Measurements from ENCODE around the gene AIG1.
"Not testable (repeated sequence)": the region's sequence is repeated elsewhere in the genome, so short reads cannot be mapped to it uniquely, and the experiment has no call there.

The AIG1 gene

GRCh38 chr6:143139884-143140283 is 79.2 kb downstream of the AIG1 start:
- H3K9me3 ChIP-seq (ENCODE audit: control insufficient read depth, insufficient read depth, low read length); H3K4me1 ChIP-seq (ENCODE audit: control insufficient read depth, insufficient read depth, low read length); DNase-seq (ENCODE audit: low read depth, low spot score); H3K27ac ChIP-seq (ENCODE audit: low read length); H3K4me3 ChIP-seq (ENCODE audit: low read length); H3K36me3 ChIP-seq (ENCODE audit: control insufficient read depth, insufficient read depth, low read length); H3K27me3 ChIP-seq (ENCODE audit: control insufficient read depth, insufficient read depth, low read length): not testable (repeated sequence)
- no CpG with 5 or more reads among the region's 5 CpGs for WGBS (ENCODE audit: insufficient coverage, insufficient read length)

GRCh38 chr6:143140767-143141166 is 80.1 kb downstream of the AIG1 start:
- no CpG with 5 or more reads among the region's 2 CpGs for WGBS (ENCODE audit: insufficient coverage, insufficient read length)
- Histone ChIP-seq H3K4me3 (ENCODE audit: low read length) (no peak overlapping the region), H3K9me3 (ENCODE audit: control insufficient read depth, insufficient read depth, low read length) (no peaks in the 10 kb centered on the region), H3K27ac (ENCODE audit: low read length) (no peak overlapping the region), H3K27me3 (ENCODE audit: control insufficient read depth, insufficient read depth, low read length) (no peaks in the 10 kb centered on the region), H3K4me1 (ENCODE audit: control insufficient read depth, insufficient read depth, low read length) (0 out of 2 replicates have a peak, but pooled peaks cover 1% of the 10 kb centered on the region), H3K36me3 (ENCODE audit: control insufficient read depth, insufficient read depth, low read length) (peaks cover 4% of the 10 kb centered on the region; the same call in 1 of the 2 replicates)
- DNase-seq (ENCODE audit: low read depth, low spot score) = no peak

GRCh38 chr6:143141442-143141841 is 80.8 kb downstream of the AIG1 start:
- Histone ChIP-seq H3K27me3 (ENCODE audit: control insufficient read depth, insufficient read depth, low read length) (no peaks in the 10 kb centered on the region), H3K4me3 (ENCODE audit: low read length) (no peak overlapping the region), H3K27ac (ENCODE audit: low read length) (no peak overlapping the region), H3K9me3 (ENCODE audit: control insufficient read depth, insufficient read depth, low read length) (no peaks in the 10 kb centered on the region), H3K4me1 (ENCODE audit: control insufficient read depth, insufficient read depth, low read length) (0 out of 2 replicates have a peak, but pooled peaks cover 1% of the 10 kb centered on the region), H3K36me3 (ENCODE audit: control insufficient read depth, insufficient read depth, low read length) (peaks cover 4% of the 10 kb centered on the region; the same call in 1 of the 2 replicates)
- DNase-seq (ENCODE audit: low read depth, low spot score) = no peak
- no CpG with 5 or more reads among the region's 2 CpGs for whole genome bisulfite sequencing (ENCODE audit: insufficient coverage, insufficient read length)

GRCh38 chr6:143146186-143146851 is 85.6 kb downstream of the AIG1 start:
- no peaks in the 10 kb centered on the region for H3K9me3 ChIP-seq (ENCODE audit: control insufficient read depth, insufficient read depth, low read length)
- H3K36me3 ChIP-seq (ENCODE audit: control insufficient read depth, insufficient read depth, low read length) = no peaks in the 10 kb centered on the region; the same call in 1 of the 2 replicates
- H3K27ac ChIP-seq (ENCODE audit: low read length) = no peak overlapping the region
- no peak overlapping the region for H3K4me3 ChIP-seq (ENCODE audit: low read length)
- H3K27me3 ChIP-seq (ENCODE audit: control insufficient read depth, insufficient read depth, low read length) = no peaks in the 10 kb centered on the region
- no peak for DNase-seq (ENCODE audit: low read depth, low spot score)
- WGBS (ENCODE audit: insufficient coverage, insufficient read length) = 100% methylated on average over 1 of the region's 3 CpGs
- H3K4me1 ChIP-seq (ENCODE audit: control insufficient read depth, insufficient read depth, low read length) = no peaks in the 10 kb centered on the region

- no CpG with 5 or more reads among the region's 2 CpGs for WGBS (ENCODE audit: insufficient coverage, insufficient read length)
Observed at GRCh38 chr6:143149771-143150170, 89.1 kb downstream of the AIG1 start.

GRCh38 chr6:143150281-143150680 is 89.6 kb downstream of the AIG1 start:
- WGBS (ENCODE audit: insufficient coverage, insufficient read length) = no CpG with 5 or more reads among the region's 1 CpG
- no peaks in the 10 kb centered on the region for H3K9me3 ChIP-seq (ENCODE audit: control insufficient read depth, insufficient read depth, low read length)
- H3K36me3 ChIP-seq (ENCODE audit: control insufficient read depth, insufficient read depth, low read length) = no peaks in the 10 kb centered on the region; the same call in 1 of the 2 replicates
- no peak overlapping the region for H3K27ac ChIP-seq (ENCODE audit: low read length)
- no peak overlapping the region for H3K4me3 ChIP-seq (ENCODE audit: low read length)
- no peak for DNase-seq (ENCODE audit: low read depth, low spot score)
- H3K27me3 ChIP-seq (ENCODE audit: control insufficient read depth, insufficient read depth, low read length) = no peaks in the 10 kb centered on the region
- no peaks in the 10 kb centered on the region for H3K4me1 ChIP-seq (ENCODE audit: control insufficient read depth, insufficient read depth, low read length)

More at GRCh38 chr6:143149771-143150170, 89.1 kb downstream of the AIG1 start:
- Histone ChIP-seq H3K27ac (ENCODE audit: low read length) (no peak overlapping the region), H3K9me3 (ENCODE audit: control insufficient read depth, insufficient read depth, low read length) (no peaks in the 10 kb centered on the region), H3K4me1 (ENCODE audit: control insufficient read depth, insufficient read depth, low read length) (no peaks in the 10 kb centered on the region), H3K27me3 (ENCODE audit: control insufficient read depth, insufficient read depth, low read length) (no peaks in the 10 kb centered on the region), H3K36me3 (ENCODE audit: control insufficient read depth, insufficient read depth, low read length) (no peaks in the 10 kb centered on the region; the same call in 1 of the 2 replicates), H3K4me3 (ENCODE audit: low read length) (no peak overlapping the region)
- no peak for DNase-seq (ENCODE audit: low read depth, low spot score)

GRCh38 chr6:143151381-143151780 is 90.7 kb downstream of the AIG1 start:
- Histone ChIP-seq H3K27ac (ENCODE audit: low read length) (no peak overlapping the region), H3K9me3 (ENCODE audit: control insufficient read depth, insufficient read depth, low read length) (no peaks in the 10 kb centered on the region), H3K27me3 (ENCODE audit: control insufficient read depth, insufficient read depth, low read length) (no peaks in the 10 kb centered on the region), H3K36me3 (ENCODE audit: control insufficient read depth, insufficient read depth, low read length) (no peaks in the 10 kb centered on the region; the same call in 1 of the 2 replicates), H3K4me1 (ENCODE audit: control insufficient read depth, insufficient read depth, low read length) (no peaks in the 10 kb centered on the region), H3K4me3 (ENCODE audit: low read length) (no peak overlapping the region)
- no peak for DNase-seq (ENCODE audit: low read depth, low spot score)
- WGBS (ENCODE audit: insufficient coverage, insufficient read length) = no CpG with 5 or more reads among the region's 3 CpGs

- no peak overlapping the region for H3K27ac ChIP-seq (ENCODE audit: low read length)
- H3K9me3 ChIP-seq (ENCODE audit: control insufficient read depth, insufficient read depth, low read length) = no peaks in the 10 kb centered on the region
- H3K4me1 ChIP-seq (ENCODE audit: control insufficient read depth, insufficient read depth, low read length) = no peaks in the 10 kb centered on the region; the same call in 1 of the 2 replicates
- no peaks in the 10 kb centered on the region for H3K27me3 ChIP-seq (ENCODE audit: control insufficient read depth, insufficient read depth, low read length)
- 100% methylated on average over 1 of the region's 1 CpG for WGBS (ENCODE audit: insufficient coverage, insufficient read length)
- no peaks in the 10 kb centered on the region for H3K36me3 ChIP-seq (ENCODE audit: control insufficient read depth, insufficient read depth, low read length)
- H3K4me3 ChIP-seq (ENCODE audit: low read length) = no peak overlapping the region
- DNase-seq (ENCODE audit: low read depth, low spot score) = no peak
Observed at GRCh38 chr6:143155681-143156080, 95.0 kb downstream of the AIG1 start.

GRCh38 chr6:143157131-143157530 is 96.4 kb downstream of the AIG1 start:
- no peaks in the 10 kb centered on the region for H3K9me3 ChIP-seq (ENCODE audit: control insufficient read depth, insufficient read depth, low read length)
- H3K4me3 ChIP-seq (ENCODE audit: low read length) = no peak overlapping the region
- DNase-seq (ENCODE audit: low read depth, low spot score) = no peak
- no peak overlapping the region for H3K27ac ChIP-seq (ENCODE audit: low read length)
- no peaks in the 10 kb centered on the region; the same call in 1 of the 2 replicates for H3K4me1 ChIP-seq (ENCODE audit: control insufficient read depth, insufficient read depth, low read length)
- no peaks in the 10 kb centered on the region for H3K27me3 ChIP-seq (ENCODE audit: control insufficient read depth, insufficient read depth, low read length)
- H3K36me3 ChIP-seq (ENCODE audit: control insufficient read depth, insufficient read depth, low read length) = no peaks in the 10 kb centered on the region
- no CpG with 5 or more reads among the region's 2 CpGs for WGBS (ENCODE audit: insufficient coverage, insufficient read length)

- H3K36me3 ChIP-seq (ENCODE audit: control insufficient read depth, insufficient read depth, low read length) = no peaks in the 10 kb centered on the region
- H3K27me3 ChIP-seq (ENCODE audit: control insufficient read depth, insufficient read depth, low read length) = no peaks in the 10 kb centered on the region
- no peak for DNase-seq (ENCODE audit: low read depth, low spot score)
- no peaks in the 10 kb centered on the region for H3K9me3 ChIP-seq (ENCODE audit: control insufficient read depth, insufficient read depth, low read length)
- no peaks in the 10 kb centered on the region; the same call in 1 of the 2 replicates for H3K4me1 ChIP-seq (ENCODE audit: control insufficient read depth, insufficient read depth, low read length)
- no peak overlapping the region for H3K27ac ChIP-seq (ENCODE audit: low read length)
- no peak overlapping the region for H3K4me3 ChIP-seq (ENCODE audit: low read length)
- no CpG with 5 or more reads among the region's 3 CpGs for WGBS (ENCODE audit: insufficient coverage, insufficient read length)
Observed at GRCh38 chr6:143158113-143158581, 97.5 kb downstream of the AIG1 start.

- no peaks in the 10 kb centered on the region for H3K36me3 ChIP-seq (ENCODE audit: control insufficient read depth, insufficient read depth, low read length)
- H3K4me1 ChIP-seq (ENCODE audit: control insufficient read depth, insufficient read depth, low read length) = no peaks in the 10 kb centered on the region; the same call in 1 of the 2 replicates
- H3K4me3 ChIP-seq (ENCODE audit: low read length) = no peak overlapping the region
- WGBS (ENCODE audit: insufficient coverage, insufficient read length) = no CpG with 5 or more reads among the region's 1 CpG
- DNase-seq (ENCODE audit: low read depth, low spot score) = no peak
- H3K9me3 ChIP-seq (ENCODE audit: control insufficient read depth, insufficient read depth, low read length) = no peaks in the 10 kb centered on the region
- H3K27ac ChIP-seq (ENCODE audit: low read length) = no peak overlapping the region
- no peaks in the 10 kb centered on the region for H3K27me3 ChIP-seq (ENCODE audit: control insufficient read depth, insufficient read depth, low read length)
Observed at GRCh38 chr6:143159001-143159400, 98.3 kb downstream of the AIG1 start.

Data from iPS DF 6.9 (cell line).